Stimulated activated CD4-positive, alpha-beta T cell treated with anti-CD3 and anti-CD28 coated beads, TNF-alpha, amount 100 ng/mL, for 4 hours (primary cell): ENCODE measurements around the gene ANKRD11.
A peak's percentile ranks its signal among the peaks of the same experiment; 100 is the strongest.
"Not testable (repeated sequence)": the region's sequence is repeated elsewhere in the genome, so short reads cannot be mapped to it uniquely, and the experiment has no call there.

Source experiments
- DNase-seq, 3 experiments: peaks; one replicate each; pipeline ENCODE4 v3.0.0-alpha.2; 2020; ENCODE audit warnings: low read depth in 3 of 3

ANKRD11 gene

DNA sequence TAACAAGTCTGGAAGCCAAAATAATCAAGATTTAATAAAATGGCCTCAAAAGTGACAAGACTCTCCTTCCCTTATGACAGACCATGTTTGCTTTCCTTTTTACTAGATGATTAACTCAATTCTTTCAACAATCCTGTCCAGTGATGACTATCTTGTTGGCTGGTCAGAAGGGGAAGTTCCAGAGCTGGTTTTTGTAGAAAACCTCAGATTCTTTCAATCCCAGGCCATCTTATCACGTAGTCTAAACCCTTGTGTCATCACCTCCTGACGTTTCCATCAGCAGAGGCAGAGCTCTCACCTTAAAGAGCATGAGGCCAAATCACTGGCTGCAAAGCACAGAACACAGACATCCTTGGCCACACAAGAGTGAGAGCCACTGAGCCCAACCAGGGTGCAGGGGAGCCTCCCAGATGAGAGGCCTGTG lies 125.3 kb downstream of the ANKRD11 start:
- DNase-seq: no peak

GRCh38 chr16:89364606-89365005 lies 125.8 kb downstream of the ANKRD11 start:
- no peak for DNase-seq

- no peak for DNase-seq
Observed at GRCh38 chr16:89363621-89364393, 126.6 kb downstream of the ANKRD11 start.

- not testable (repeated sequence) for DNase-seq
Observed at GRCh38 chr16:89362540-89363223, 127.7 kb downstream of the ANKRD11 start.

DNA sequence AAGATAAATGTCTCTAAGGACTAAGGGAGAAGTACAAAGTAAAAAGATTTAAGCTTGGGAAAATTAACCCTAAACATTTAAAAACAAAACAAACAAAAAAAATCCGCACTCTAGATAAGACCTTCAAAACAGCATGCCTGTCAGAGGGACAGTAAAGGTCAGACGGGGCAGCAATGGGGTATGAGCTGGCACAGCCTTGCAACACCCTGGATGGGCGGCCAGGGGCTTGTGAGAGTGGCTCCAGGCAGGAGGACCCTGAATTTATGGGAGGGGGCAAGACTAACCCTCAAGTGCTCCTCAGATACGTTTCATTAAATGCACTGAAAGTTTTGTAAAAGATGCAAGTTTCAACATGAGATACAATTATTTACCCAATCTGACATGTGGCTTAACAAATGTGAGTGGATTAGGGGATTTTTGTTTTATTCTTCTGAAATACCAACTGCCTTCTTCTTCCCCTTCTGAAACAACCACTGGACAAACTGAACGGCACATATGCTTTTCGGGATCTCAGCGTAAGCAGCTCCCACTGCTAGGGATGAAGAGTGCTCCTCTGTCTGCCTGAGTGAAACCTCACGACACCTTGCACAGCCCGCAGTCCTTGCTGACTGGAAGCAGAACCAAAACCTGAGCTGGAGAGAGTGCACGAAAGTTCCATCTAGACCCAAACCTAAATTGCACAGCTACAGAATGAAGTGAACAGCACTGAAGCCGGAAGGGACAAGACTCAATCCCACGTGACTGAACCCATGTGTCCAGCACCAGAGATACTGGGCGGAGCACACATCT lies 128.4 kb downstream of the ANKRD11 start:
- DNase-seq: no peak

DNA sequence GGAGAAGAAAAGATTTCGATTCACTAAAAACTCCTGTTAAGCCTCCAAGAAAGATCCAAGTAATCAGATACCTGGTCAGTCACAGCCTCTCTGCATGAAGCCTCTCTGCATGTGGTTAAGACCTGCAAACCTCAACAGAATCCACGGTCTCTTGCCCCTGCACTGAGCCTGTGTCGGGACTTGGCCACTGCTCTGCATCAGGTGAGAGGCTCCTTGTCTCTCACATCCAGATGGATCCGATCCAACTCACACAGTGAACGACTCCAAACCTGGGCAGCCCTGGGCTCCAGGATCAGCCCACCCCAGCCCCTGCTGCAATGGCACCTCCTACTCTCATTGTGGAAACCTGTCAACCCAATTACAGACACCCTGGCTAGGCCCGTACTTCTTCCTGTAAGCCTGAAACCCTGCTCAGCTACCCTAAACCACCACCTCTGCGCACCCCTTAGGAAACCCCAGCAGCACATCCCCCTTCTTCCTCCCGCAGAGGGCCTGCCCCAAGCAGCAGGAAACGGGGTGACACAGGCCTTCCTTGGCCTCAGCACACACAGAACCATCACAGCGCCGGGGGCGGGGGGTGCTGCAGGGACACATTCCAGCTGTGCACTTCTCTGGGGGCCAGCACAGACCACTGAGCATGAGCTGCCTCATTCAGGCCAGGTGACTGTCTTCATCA lies 129.5 kb downstream of the ANKRD11 start:
- DNase-seq: peak; percentile 30 to 58 (median 45)

DNA sequence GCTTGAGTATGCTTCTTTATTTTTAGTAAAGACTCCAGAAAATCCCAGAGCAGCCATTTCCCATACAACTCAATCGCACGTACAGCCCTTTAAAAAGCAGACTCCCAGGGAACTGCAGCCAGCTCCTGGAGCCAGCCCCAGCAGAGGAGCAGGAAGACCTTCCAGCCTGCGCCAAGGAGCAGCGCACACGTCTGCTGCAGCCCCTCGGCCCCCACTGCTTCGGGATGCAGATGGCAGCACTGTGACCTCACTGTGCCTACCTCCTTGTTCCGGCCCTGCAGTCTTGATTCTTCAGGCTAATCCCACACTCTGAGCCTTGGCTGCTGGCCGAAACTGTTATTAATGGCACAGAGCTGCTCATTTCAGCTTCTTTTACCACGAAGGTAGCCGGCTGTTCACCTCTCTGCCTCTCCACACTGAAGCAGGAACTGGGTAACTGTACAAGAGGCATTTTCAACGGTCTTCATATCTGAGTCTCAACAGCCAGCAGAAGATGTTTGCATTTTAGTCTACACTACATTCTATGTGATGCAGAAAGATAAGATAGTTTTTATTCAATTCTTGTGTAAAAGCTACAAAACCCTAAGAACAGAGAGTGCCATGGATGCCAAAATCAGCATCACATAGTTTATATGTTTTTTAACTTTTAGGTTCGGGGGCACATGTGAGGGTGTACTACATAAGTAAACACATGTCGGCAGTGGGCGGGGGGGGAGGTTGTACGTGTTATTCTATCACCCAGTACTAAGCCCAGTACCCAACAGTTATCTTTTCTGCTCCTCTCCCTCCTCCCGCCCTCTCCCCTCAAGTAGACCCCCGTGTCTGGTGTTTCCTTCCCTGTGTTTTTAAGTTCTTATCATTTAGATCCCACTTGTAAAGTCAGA lies 130.9 kb downstream of the ANKRD11 start:
- no peak for DNase-seq

- no peak for DNase-seq
Observed at GRCh38 chr16:89358030-89359005, 132.0 kb downstream of the ANKRD11 start.

GRCh38 chr16:89357055-89357816 lies 133.1 kb downstream of the ANKRD11 start:
- peak; percentile 47 to 60 (median 55) for DNase-seq

GRCh38 chr16:89355686-89356085 lies 134.7 kb downstream of the ANKRD11 start:
- no peak for DNase-seq

DNA sequence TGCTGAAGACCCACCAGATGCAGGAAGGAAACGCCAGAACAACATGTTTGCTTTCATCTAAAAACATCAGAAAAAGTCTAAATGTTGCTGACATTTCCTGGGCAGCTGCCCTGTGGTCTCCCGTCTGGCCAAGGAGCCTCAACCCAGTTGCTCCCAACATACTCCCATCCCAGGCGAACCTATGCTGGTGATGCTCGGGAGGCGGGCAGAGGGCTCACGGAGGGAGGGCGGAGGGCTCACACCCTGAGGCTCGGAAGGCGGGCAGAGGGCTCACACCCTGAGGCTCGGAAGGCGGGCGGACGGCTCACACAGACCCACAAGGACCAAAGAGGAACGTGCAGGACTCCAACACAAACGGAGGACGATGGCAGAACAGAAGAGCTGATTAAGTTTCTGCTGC lies 135.4 kb downstream of the ANKRD11 start:
- no peak for DNase-seq

GRCh38 chr16:89354325-89354724 lies 136.0 kb downstream of the ANKRD11 start:
- no peak for DNase-seq

DNA sequence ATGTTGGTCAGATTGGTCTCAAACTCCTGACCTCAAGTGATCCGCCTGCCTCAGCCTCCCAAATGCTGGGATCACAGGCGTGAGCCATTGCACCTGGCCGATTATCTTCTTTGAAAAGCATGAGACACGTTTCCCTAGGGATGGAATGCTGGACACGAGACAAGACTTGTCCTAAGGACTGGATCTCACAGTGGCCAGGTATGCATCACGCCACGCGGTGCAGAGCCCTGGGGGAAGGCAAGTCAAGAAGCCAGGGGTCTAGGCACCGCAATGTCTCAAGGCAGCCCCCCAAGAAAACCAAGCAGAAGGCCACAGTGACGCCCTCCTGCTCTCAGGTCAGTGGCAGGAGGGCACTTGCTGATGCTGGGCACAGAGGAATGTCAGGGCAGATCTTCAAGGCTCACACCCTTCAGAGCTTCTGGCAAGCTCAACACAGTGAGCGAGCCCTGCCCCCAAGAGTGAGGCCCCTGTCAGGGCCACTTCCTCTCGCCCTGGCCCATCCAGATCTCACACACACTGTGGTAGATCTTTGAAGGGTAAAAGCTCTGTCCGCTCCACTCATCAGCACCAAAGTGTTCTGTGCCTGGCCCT lies 138.2 kb downstream of the ANKRD11 start:
- DNase-seq: no peak

GRCh38 chr16:89351645-89352044 lies 138.7 kb downstream of the ANKRD11 start:
- no peak for DNase-seq

DNA sequence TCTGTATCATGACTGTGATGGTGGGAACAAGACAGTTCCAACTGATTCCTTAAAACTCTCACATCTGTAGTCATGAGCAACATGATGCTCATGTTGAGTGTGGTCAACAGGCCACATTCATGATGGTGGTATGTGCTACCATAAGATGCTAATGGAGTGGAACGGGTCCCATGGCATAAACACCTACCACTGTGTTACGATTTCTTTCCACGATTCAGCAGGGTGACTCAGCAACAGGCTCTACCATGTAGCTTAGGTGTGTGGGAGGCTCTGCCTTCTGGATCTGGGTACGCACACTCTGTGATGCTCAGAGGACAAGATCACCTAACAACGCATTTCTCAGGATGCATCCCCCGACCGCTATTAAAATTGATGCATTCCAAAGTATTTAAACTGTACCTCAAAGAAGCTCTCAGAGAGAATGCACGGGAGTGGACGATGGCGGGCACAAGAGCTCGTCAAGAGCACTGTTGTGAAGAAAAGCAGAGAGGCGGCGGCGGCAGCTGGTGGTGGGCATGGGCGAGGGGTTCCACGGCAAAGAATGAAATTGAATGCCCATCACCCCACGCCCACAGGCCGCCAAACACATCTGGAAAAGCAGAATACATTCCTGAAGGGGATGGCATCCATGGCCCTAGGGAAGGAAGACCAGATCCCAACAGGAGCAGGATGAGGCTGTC lies 139.5 kb downstream of the ANKRD11 start:
- DNase-seq: peak in 2 of 3 experiments; percentile 31 to 40

DNA sequence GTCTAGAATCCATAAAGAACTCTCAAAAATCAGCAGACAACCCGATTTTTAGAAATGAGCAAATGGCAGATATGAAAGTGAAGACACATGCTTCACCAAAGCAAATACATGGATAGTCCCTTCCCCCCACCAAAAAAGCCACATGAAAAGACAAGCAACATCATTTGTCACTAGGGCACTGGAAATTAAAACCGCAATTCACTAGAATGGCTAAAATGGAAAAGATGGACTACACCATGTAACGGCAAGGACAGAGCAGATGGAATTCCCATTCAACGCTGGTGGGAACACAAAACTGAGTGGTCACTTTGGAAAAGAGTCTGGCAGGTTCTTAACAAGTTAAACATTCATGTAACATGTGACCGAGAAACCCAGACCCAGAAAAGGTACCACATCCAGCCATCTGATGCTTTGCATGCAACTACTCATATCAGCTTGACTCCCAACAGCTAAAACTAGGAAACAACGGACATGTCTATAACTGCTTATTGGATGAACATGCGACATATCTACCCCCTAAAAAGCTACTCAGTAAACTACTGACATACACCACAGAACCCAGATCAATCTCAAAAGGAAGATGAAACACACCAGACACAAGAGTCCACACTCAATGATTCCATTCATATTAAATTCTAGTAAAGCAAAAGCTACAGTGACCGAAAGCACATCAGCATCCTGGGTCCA lies 140.3 kb downstream of the ANKRD11 start:
- no peak for DNase-seq

GRCh38 chr16:89347807-89348206 lies 142.6 kb downstream of the ANKRD11 start:
- no peak for DNase-seq
